Vagina (tissue), 2 donors: ENCODE results near the gene EAF1.

Experiments used
- CTCF ChIP-seq, 3 experiments: fragments of 450-650 bp in 2 of 3; fragments of 200-600 bp in 1 of 3; sonication (generic) in 1 of 3; IDR thresholded peaks; one replicate each; pipeline ENCODE4 v1.5.1; 2017 to 2019; ENCODE audit warnings: antibody characterized with exemption in 3 of 3, mild to moderate bottlenecking in 2 of 3, moderate library complexity in 2 of 3
- POLR2A ChIP-seq, 2 donors: fragments of 450-650 bp; IDR thresholded peaks; one replicate each; pipeline ENCODE4 v1.6.1; 2017; ENCODE audit warnings: antibody characterized with exemption in 2 of 2, mild to moderate bottlenecking in 2 of 2, moderate library complexity in 2 of 2
- POLR2AphosphoS5 ChIP-seq, 2 donors: sonication (generic); formaldehyde crosslinking; IDR thresholded peaks; one replicate each; pipeline ENCODE4 v1.9.0; 2017; ENCODE audit warnings: antibody characterized with exemption in 2 of 2, mild to moderate bottlenecking in 2 of 2, low read depth in 1 of 2; ENCODE audit not compliant: insufficient read depth in 1 of 2

GRCh38 chr3:15390460-15390859, 36.9 kb upstream of the EAF1 start:
- TF ChIP-seq CTCF (IDR thresholded peaks at IDR 0.05) (no peak), POLR2A (IDR thresholded peaks at IDR 0.05) (no peak), POLR2AphosphoS5 (IDR thresholded peaks at IDR 0.05; ENCODE audit: insufficient read depth in 1 of 2, low read depth in 1 of 2) (peak in 1 of 2 donors; percentile 23)
